ENCODE data around the gene SUPT5H. TPM values are rescaled to one million over a fixed set of nuclear protein-coding genes. Genes with fewer than 3 reads are reported as not detected.

The SUPT5H gene
- total RNA-seq, 1 experiment from 2014 or later: 59.9 TPM

GRCh38 chr19:39471756-39472536 is 26.6 kb downstream of the SUPT5H start:
- Histone ChIP-seq H3K4me3 (ENCODE audit: low read length) (no peak overlapping the region), H3K9me3 (ENCODE audit: low read length) (no peaks in the 10 kb centered on the region), H4K20me1 (ENCODE audit: low read length) (no peaks in the 10 kb centered on the region), H3K27me3 (ENCODE audit: low read length) (no peaks in the 10 kb centered on the region), H3K9me2 (replicated peaks; ENCODE audit: low read length) (no peaks in the 10 kb centered on the region), H3K27ac (ENCODE audit: low read length) (no peak overlapping the region), H3K4me1 (ENCODE audit: insufficient read depth, low read length) (no peaks in the 10 kb centered on the region), H3K4me2 (ENCODE audit: low read length) (no peak overlapping the region), H2AFZ (ENCODE audit: low read length) (no peak overlapping the region), H3K79me2 (ENCODE audit: low read length) (no peaks in the 10 kb centered on the region), H3F3A (ENCODE audit: low read length, unreplicated experiment) (no peaks in the 10 kb centered on the region), H3K9ac (ENCODE audit: low read length) (no peak overlapping the region), H3K36me3 (ENCODE audit: low read depth, low read length) (peaks cover 34% of the 10 kb centered on the region; the same call in 1 of the 2 replicates)
- TF ChIP-seq EZH2phosphoT487 (IDR thresholded peaks at IDR 0.05; ENCODE audit: borderline replicate concordance, low read length): no peak
- TF ChIP-seq EZH2 (IDR thresholded peaks at IDR 0.05; ENCODE audit: low read length, unreplicated experiment): no peak
- TF ChIP-seq CTCF (conservative IDR thresholded peaks at IDR 0.05; ENCODE audit: low read depth, low read length): no peak
- no peak for ATAC-seq
- BruUV-seq (replicated peaks): no TSS peak
- intact Hi-C loops (cut with micrococcal nuclease): loop anchor here (10.0 kb wide), 1 partner anchor 63 kb away; the partner anchor contains the start of gene EID2B
- DNase-seq: no peak
- CTCF ChIA-PET: no interaction called here
- POLR2A ChIA-PET (ENCODE audit: unreplicated experiment): no interaction called here

GRCh38 chr19:39472746-39473442 is 27.5 kb downstream of the SUPT5H start:
- intact Hi-C loops (cut with micrococcal nuclease): loop anchor here (10.0 kb wide), 1 partner anchor 62 kb away; the partner anchor contains the start of gene EID2B
- Histone ChIP-seq H3K36me3 (ENCODE audit: low read depth, low read length) (peaks cover 34% of the 10 kb centered on the region; the same call in 1 of the 2 replicates), H3K79me2 (ENCODE audit: low read length) (no peaks in the 10 kb centered on the region), H4K20me1 (ENCODE audit: low read length) (no peaks in the 10 kb centered on the region), H3K4me1 (ENCODE audit: insufficient read depth, low read length) (no peaks in the 10 kb centered on the region), H3K9me2 (replicated peaks; ENCODE audit: low read length) (no peaks in the 10 kb centered on the region), H3K27ac (ENCODE audit: low read length) (no peak overlapping the region), H2AFZ (ENCODE audit: low read length) (no peak overlapping the region), H3F3A (ENCODE audit: low read length, unreplicated experiment) (no peaks in the 10 kb centered on the region), H3K4me2 (ENCODE audit: low read length) (no peak overlapping the region), H3K9ac (ENCODE audit: low read length) (no peak overlapping the region), H3K4me3 (ENCODE audit: low read length) (no peak overlapping the region), H3K9me3 (ENCODE audit: low read length) (no peaks in the 10 kb centered on the region), H3K27me3 (ENCODE audit: low read length) (no peaks in the 10 kb centered on the region)
- ChIA-PET CTCF (no interaction called here), POLR2A (ENCODE audit: unreplicated experiment) (no interaction called here)
- BruUV-seq (replicated peaks): no TSS peak
- no peak for TF ChIP-seq CTCF (conservative IDR thresholded peaks at IDR 0.05; ENCODE audit: low read depth, low read length)
- no peak for TF ChIP-seq EZH2phosphoT487 (IDR thresholded peaks at IDR 0.05; ENCODE audit: borderline replicate concordance, low read length)
- no peak for TF ChIP-seq EZH2 (IDR thresholded peaks at IDR 0.05; ENCODE audit: low read length, unreplicated experiment)
- DNase-seq: no peak
- ATAC-seq: no peak
